GM19397 (cell line): Measurements from ENCODE around the gene NSDHL.

Experiments used
- ATAC-seq: cut with Tn5 transposase; IDR thresholded peaks from one replicate; pipeline ENCODE4 v1.9.1; 2021; ENCODE audit warnings: mild to moderate bottlenecking, moderate library complexity; ENCODE audit not compliant: unreplicated experiment

Gene NSDHL

DNA sequence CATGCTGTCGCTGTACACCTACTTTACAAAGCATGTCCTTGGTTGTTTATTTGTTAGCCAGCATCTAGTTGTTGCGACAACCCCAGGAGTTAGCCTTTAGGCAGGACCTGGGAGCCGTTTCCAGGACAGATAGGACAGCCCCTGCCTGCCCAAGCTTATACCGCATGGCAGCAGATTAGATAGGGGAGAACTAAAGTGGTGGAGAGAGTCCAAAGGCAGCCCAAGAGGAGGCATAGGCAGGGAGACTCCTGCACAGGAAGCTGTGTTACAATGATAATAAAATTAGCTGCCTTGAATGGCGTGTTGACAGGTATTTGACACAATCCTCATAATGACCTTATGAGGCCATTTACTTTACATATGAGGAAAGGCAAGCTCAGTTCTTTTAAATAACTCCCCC, 13.0 kb downstream of the NSDHL start:
- no peak for ATAC-seq

DNA sequence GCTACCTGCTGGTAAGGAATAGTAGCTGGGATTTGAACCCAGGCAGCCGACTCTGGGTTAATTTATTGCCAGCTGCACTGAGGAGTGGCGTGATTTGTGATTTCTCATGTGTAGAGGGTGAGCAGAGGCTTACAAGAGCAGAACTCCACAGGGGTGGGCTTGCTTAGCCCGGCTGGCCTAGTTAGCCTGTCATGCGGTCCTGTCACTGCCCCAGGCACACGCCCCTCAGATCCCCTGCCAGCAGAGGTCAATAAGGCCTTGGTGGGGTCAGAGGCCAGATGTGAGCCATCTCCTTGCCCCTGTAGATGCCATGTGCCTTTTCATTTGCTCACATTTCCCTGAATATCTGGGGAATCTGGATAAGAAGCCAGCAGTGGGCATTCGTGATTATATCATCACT, 13.4 kb downstream of the NSDHL start:
- no peak for ATAC-seq

DNA sequence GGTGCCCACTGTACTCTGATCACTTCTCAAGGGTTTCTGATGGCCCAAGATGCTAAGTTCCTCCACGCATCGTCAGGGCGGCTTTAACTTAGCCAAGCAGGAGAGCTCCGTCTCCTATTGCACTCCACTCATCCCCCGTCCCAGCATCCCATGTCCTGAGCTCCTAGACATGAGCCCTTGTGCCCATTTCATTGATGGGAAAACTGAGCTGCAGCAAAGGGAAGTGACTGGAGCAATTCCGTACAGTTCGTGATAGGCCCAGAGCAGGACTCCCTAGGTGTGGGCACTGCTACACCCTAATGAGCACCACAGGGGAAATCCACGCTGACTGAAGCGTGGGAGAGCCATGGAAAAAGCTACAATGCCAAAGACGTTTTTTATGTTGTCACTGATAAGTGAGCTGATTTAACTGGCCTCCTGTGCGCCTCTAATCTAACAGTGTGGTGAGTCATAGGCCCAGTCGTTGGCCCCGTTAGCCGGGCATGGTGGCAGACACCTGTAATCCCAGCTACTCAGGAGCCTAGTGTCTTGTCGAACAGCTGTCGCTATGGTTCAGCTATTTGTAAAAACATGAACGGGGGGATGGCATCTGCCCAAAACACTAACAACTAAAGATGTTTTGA, 14.9 kb downstream of the NSDHL start:
- no peak for ATAC-seq

DNA sequence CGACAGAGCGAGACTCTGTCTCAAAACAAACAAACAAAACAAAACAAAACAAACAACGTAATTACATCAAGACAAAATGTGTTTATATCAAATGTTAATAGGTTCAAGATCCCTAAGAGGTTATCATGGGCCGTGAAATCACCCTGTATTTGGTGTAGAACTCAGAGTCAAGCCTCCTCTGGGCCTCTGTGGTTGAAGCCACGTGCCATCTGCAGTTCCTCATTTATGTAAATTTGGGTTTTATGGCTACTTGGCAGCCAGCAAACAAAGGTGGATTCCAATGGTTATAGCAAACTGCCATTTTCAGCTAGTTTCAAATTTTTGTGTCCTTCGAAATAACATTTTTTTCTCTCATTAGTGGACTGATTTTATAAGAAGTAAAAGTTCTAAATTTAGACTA, 16.4 kb downstream of the NSDHL start:
- no peak for ATAC-seq

DNA sequence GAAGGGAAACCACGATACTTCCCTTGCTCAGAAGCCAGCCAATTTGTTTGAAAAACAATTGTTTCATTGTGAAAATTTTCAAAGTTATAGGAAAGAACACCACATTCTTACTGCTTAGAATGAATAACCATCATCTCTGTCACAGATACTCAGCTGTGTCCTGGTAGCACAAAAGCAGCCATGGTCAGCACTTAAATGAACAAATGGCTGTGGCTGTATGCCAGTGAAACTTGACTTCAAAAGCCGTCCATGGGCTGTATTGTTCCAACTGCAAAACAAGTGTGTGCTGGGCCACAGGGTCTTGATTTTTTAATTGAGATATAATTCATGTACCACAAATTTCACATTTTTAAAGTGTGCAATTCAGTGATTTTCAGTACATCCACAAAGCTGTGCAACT, 19.6 kb downstream of the NSDHL start:
- no peak for ATAC-seq

DNA sequence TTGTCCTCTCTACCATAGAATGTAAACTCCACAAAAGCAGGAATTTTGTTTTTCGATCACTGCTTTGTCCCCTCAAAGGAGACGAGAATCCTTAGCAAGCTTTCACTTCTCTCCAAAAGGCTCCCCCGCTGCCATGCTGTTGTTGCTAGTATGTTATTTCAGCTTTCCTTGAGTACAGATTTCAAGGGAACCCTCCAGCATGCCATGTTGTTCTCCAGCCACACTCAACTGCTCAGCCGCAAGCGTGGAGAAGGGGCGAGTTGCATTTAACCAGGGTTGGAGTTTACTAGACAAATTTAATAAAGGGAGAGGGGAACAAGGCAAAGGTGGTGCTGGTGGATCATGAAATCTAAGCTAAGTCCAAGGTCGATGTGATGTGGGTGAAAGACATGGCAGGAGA, 23.1 kb downstream of the NSDHL start:
- ATAC-seq, result no peak

DNA sequence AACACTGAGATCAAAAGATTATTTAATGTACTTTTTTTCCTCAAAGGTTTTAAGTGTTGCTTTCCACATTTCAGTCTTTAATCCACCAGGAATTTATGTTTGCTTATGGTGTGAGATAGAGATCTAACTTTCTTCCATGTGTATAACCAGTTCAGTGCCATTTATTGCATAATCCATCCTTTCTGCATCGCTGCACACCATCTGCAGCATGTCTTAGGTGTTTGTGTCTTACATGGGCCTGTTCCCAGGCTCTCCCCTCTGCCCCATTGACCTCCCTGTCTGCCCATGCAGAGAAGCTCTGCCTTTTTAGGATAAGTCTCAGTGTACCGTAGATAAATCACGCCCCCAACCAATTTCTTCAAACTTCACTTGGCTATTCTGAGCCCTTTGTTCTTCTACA, 30.3 kb downstream of the NSDHL start:
- ATAC-seq, result no peak

DNA sequence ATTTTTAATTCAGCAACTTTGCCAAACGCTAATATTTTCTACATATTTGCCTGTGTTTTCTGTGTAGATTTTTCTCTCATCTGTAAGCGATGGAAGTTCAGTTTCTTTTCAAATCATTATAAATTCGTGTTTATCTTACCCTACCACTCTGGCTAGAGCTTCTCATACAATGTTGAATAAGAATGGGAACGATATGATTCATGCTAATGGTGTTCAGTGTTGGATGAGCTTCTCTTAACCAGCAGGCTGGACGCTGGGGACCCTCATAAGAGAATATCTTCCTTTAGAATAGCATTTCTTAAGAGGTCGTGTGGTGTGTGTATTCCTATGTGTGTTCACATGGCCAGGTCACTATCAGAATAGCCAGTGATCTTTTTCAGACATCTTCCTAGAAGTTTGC, 31.0 kb downstream of the NSDHL start:
- no peak for ATAC-seq

DNA sequence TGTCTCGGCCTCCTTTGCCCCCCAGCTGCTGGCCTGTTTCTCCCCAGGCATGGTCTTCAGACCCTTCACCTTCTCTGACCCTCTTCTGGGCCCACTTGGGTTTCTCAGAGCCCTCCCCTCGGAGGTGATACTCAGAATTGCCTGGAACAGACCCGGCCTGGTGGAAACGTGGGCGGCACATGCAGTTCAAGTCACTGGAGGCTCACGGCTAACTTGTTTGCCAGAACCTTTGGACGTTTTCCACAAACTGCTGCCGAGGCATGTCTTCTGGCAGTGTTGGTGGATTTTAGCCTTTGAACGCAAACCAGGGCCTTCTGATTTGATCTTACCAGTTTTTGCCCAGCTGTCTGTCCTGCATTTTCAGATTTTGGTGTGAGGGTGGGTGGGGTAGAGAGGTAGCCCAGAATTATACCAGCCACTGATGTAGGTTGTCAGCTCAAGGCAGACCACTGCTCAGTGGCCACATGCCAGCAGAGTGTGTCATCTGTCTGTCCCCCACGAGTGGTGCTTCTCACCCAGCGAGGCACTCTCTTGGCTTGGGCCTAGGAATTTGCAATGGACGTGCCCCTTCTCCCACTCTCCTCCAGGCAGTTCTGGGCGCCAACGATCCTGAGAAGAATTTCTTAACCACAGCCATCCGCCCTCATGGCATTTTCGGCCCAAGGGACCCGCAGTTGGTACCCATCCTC, 34.5 kb downstream of the NSDHL start:
- no peak for ATAC-seq

DNA sequence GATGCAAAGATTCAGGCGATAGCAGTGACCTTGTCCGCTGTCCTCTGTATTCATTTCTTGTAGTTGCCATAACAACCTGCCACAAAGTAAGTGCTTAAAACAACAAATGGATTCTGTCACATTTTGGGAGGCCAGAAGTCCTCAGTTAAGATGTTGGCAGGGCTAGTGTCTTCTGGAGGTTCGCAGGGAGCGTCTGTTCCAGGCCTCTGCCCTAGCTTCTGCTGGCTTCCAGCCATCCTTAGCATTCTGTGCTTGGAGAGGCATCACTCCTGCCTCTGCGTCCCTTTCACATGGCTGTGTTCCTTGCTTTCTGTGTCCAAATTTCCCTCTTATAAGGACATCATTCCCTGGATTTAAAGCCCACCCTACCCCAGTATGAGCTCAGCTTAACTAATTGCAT, 35.5 kb downstream of the NSDHL start:
- ATAC-seq, result no peak

DNA sequence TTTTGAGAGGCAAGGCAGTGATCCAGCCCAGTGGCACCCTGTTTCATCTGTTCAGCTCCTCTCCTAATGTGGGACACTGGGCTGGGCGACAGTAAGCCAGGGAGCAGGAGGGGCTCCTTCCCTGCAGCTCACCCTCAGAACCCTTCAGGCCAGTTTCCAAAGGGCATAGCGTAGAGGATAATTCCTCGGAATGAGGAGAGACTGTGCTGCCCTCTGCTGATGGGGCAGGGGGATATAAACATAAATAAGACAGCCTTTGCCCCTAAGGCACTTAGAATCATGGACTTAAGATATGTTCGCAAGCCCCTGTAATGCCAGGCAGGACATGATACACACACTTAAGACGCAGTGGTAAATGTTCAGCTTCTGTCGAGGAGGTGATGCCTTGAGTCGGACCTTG, 39.1 kb downstream of the NSDHL start:
- no peak for ATAC-seq

DNA sequence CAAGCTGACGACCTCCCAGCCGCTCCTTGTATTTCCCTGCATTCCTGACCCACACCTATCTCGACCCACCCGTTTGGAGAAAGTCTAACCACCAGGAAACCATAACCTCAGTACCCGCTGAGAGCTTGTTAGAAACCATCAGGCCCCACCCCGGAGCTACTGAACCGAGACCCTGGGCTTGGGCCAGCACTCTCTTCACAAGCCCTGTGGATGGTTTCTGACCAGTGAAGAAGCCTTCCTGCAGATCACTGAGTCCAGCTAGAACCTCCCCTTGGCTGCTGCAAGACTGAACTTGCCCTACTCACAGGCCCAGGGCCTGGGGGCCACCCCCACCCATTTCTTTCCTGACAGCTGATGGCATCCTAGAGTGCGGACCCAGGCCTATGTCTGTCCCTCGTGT, 40.4 kb downstream of the NSDHL start:
- no peak for ATAC-seq

DNA sequence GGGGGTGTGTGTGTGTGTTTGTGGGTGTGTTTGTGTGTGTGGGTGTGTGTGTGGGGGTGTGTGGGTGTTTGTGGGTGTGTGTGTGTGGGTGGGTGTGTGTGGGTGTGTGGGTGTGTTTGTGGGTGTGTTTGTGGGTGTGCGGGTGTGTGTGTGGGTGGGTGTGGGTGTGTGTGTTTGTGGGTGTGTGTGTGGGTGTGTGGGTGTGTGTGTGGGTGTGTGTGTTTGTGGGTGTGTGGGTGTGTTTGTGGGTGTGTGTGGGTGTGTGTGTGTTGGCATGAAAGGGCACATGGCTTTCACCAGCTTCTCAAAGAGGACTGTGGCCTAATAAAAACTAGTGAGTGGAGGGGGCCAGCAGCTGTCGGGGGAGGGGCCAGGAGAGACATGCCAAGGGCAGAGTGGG, 41.7 kb downstream of the NSDHL start:
- ATAC-seq, result no peak

DNA sequence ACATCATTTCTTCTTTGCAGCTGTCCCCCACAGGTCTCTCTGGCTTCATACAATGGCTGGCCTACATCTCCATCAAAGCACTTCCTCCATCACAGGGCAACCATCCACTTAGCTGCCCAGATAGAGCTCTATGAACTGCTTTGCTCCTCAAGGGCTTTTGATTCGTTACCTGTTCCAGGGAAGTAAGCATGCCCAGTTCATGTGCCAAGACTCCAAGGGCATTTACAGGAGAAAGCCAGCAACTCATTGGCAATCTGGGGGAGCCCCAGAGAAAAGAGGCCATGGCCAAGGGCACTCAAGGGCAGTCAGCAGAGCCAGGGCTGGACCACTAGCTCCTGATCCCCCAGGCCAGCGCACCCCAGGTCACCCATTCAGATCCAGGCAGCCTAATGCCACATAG, 42.5 kb downstream of the NSDHL start:
- ATAC-seq, result no peak

DNA sequence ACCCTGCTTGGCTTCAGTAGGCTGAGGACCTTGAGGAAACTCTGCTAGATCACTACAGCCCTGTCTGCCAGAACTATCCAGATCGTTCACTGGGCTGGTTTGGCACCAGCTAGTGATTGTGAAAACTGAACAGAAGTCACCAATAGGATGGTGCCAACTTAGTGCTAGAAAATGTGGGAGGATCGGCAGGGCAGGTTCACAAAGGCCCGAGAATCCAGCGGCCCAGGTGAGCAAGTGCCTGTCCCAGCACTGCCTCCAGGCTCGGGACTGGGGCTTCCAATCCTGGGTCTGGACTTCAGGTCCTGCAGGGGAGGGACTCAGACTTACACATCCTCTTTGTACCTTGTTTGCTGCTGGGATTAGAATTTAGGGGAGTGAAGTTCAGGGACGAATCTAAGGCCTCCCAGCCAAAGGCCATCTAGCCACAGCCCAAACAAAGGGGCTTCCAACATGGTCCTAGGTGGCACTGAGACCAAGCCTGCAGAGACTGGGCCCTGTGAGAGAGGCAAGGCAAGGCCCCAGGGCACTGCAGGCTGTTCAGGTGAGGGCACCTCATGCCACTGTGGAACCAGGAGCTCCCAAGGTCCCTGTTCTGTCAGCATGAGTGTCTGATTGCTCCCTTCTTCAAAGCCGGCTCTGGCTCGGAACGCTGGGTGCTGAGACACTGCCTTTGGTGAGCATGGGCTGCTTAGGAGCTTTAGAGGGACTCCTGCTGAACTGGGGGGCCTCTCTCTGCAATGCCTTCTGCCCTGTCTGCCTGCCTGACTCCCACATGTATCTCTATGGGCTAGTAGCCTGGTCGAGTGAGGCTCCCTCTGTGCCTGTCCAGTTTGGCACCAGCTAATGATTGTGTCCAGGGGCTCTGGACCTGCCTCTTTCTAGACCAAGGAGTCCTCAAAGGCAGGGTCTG, 46.3 kb downstream of the NSDHL start:
- ATAC-seq, result no peak

DNA sequence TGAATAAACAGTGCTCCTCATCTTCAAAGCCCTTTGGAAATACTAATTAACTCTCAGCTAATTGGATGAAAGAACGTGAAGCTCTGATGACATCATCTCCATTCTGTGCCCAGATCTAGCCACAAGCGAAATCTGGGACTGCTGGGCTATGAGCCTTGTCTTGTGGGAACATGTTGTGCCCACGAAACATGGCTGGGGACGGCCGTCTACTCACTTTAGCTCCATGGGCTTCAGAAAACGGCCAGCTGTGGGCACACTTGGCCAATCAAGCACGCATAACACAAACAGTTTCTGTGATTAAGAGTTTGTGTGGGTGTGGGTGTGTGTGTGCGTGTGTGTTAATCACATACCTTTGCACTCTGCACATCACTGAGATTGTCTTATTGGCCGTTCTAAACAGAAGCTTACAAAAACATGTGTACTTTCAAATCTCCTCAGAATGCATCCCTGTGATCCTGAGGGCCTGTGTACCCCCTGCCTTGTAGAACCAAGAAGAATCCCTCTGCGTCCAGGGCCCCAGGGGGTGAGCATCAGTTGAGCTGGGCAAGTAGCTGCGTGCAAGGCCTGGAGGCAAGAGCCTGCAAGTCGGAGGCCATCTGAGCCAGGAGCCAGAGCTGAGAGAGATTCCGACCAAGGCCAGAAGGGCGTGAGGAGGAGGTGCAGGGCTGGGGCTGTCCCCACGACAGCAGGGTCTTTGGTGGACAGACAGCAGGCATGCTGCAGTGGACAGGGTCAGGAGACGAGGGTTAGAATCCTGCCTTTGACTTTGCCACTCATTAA, 48.3 kb downstream of the NSDHL start:
- no peak for ATAC-seq

DNA sequence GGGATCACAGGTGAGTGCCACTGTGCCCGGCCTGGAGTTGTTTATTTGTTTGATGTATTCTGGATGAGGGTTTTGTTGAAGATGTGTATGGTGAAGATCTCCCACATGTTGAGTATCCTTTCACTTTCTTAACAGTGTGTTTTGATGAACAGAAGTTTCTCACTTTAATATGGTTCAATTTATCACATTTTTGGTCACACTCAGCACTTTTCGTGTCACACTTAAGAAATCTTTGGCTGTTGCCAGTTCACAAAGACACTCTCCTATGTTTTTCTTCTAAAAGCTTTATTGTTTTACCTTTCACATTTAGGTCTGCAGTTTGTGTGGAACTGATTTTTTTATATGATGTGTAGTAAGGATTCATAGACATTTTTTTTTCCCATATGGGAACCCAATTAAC, 50.4 kb downstream of the NSDHL start:
- no peak for ATAC-seq

DNA sequence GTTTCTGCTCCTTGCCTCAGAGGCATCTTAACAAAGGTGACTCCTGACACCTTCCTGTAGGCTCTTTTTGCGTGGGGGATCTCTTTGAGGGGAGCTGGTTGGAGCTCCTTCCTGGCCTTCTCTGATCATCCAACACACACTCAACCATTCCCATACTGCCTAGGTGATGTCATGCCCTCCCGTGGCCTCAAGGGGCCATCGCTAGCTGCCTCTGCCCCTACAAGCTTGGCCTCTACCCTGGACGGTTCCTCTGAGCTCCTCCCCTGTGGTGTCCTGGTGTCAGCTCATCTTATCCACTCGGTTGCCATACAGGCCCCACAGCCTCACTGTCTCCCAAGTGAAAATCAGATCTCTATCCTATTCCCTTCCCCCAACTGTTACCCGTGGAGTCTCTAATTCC, 53.3 kb downstream of the NSDHL start:
- no peak for ATAC-seq

DNA sequence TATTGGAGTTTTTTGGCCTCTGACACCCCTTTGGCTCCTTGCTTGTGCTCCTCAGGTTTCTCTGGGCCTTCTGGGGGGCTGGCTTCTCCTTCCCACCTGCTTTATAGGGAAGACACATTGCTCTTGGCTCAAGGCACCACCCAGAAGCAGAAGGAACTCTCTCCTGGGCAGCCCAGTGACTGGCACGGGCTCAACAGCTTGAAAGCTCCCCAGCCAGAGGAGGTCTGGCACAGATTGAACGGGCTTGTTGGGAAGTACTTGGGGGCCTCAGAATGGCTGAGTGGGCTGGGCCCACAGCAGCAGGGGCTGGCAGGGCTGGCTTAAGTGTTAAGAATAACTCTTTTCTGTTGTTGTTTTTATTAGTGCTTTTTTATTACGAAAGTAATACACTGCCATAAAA, 55.9 kb downstream of the NSDHL start:
- ATAC-seq, result no peak

DNA sequence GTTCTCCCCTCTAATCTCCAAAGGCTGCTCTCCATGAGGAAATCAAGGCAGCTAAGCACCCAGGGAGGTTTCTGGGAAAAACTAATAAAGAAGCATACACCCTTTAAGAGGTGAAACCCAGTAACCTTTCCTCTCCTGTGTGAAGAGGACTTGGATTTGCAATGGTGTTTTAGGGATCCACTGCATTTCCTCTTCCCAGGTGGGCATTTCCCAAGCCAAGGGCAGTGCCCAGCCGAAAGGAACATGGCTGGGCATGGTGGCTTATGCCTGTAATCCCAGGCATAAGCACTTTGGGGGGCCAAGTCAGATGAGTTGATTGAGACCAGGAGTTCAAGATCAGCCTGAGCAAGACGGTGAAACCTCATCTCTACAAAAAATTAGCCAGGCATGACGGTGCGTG, 61.6 kb downstream of the NSDHL start:
- no peak for ATAC-seq
